K562 (cell line): ENCODE measurements around the gene PHF10.

Experiments used
- E2F1 ChIP-seq: sonication (generic); formaldehyde crosslinking; IDR thresholded peaks from 2 replicates; pipeline ENCODE4 v1.8.1; 2023; ENCODE audit warnings: mild to moderate bottlenecking, missing genetic modification reagents, moderate library complexity
- ERF ChIP-seq: fragments of 450-650 bp; formaldehyde crosslinking; IDR thresholded peaks from 2 replicates; pipeline ENCODE4 v1.4.0; 2020; ENCODE audit warnings: mild to moderate bottlenecking, mixed read lengths
- JUN ChIP-seq, 2 experiments: sonication (generic) in 1 of 2; formaldehyde crosslinking in 1 of 2; IDR thresholded peaks; 2 replicates each; pipeline versions ENCODE4 v1.6.1 to v1.8.0; 2012 to 2022; ENCODE audit warnings: borderline replicate concordance in 2 of 2, mild to moderate bottlenecking in 2 of 2, improper control_type of control experiment in 1 of 2, low read depth in 1 of 2, low read length in 1 of 2, missing genetic modification reagents in 1 of 2
- MXD1 ChIP-seq: fragments of 250-450 bp; sonication (Bioruptor Pico); IDR thresholded peaks from 2 replicates; pipeline ENCODE4 v1.8.0; 2021; ENCODE audit warnings: borderline replicate concordance, mild to moderate bottlenecking, moderate library complexity; ENCODE audit not compliant: poor library complexity, severe bottlenecking
- TAF9B ChIP-seq: fragments of 450-650 bp; IDR thresholded peaks from 2 replicates; pipeline ENCODE4 v1.6.1; 2018; ENCODE audit warnings: mild to moderate bottlenecking; ENCODE audit not compliant: partially characterized antibody
- TF ChIP-seq, protein P1 (sequence below): fragments of 150-350 bp; IDR thresholded peaks from 2 replicates; pipeline ENCODE4 v1.6.1; 2014; ENCODE audit warnings: low read depth, mild to moderate bottlenecking, low read length, borderline replicate concordance

GRCh38 chr6:169738204-169738975 is 14.1 kb upstream of the PHF10 start:
- TF ChIP-seq TAF9B, result no peak
- TF ChIP-seq JUN (IDR thresholded peaks at IDR 0.05; ENCODE audit: borderline replicate concordance, low read depth, low read length), result no peak
- TF ChIP-seq JUN (CRISPR knock-in tag; IDR thresholded peaks at IDR 0.05; ENCODE audit: borderline replicate concordance), result no peak
- TF ChIP-seq, protein P1, sequence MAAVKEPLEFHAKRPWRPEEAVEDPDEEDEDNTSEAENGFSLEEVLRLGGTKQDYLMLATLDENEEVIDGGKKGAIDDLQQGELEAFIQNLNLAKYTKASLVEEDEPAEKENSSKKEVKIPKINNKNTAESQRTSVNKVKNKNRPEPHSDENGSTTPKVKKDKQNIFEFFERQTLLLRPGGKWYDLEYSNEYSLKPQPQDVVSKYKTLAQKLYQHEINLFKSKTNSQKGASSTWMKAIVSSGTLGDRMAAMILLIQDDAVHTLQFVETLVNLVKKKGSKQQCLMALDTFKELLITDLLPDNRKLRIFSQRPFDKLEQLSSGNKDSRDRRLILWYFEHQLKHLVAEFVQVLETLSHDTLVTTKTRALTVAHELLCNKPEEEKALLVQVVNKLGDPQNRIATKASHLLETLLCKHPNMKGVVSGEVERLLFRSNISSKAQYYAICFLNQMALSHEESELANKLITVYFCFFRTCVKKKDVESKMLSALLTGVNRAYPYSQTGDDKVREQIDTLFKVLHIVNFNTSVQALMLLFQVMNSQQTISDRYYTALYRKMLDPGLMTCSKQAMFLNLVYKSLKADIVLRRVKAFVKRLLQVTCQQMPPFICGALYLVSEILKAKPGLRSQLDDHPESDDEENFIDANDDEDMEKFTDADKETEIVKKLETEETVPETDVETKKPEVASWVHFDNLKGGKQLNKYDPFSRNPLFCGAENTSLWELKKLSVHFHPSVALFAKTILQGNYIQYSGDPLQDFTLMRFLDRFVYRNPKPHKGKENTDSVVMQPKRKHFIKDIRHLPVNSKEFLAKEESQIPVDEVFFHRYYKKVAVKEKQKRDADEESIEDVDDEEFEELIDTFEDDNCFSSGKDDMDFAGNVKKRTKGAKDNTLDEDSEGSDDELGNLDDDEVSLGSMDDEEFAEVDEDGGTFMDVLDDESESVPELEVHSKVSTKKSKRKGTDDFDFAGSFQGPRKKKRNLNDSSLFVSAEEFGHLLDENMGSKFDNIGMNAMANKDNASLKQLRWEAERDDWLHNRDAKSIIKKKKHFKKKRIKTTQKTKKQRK, result no peak
- no peak for TF ChIP-seq ERF (CRISPR knock-in tag)
- TF ChIP-seq E2F1, result no peak
- no peak for TF ChIP-seq MXD1 (CRISPR knock-in tag)
